K562 (cell line): ENCODE measurements around the gene ARHGAP4. TPM values are rescaled to one million over a fixed set of nuclear protein-coding genes. Genes with fewer than 3 reads are reported as not detected.

Source experiments
- ARID1B ChIP-seq: fragments of 450-650 bp; IDR thresholded peaks from 2 replicates; pipeline ENCODE4 v1.6.1; 2016; ENCODE audit warnings: antibody characterized with exemption, mild to moderate bottlenecking, inconsistent platforms
- CXXC5 ChIP-seq: fragments of 250-450 bp; sonication (Bioruptor Pico); IDR thresholded peaks from 2 replicates; pipeline ENCODE4 v1.8.0; 2022; ENCODE audit warnings: inconsistent platforms, mild to moderate bottlenecking, moderate library complexity
- FOS ChIP-seq: IDR thresholded peaks from 3 replicates; pipeline ENCODE4 v1.6.1; 2011; ENCODE audit not compliant: insufficient read length; ENCODE audit errors: extremely low read depth
- FOXA1 ChIP-seq: fragments of 450-650 bp; IDR thresholded peaks from 2 replicates; pipeline ENCODE4 v1.6.1; 2016; ENCODE audit warnings: mild to moderate bottlenecking, borderline replicate concordance
- FUS ChIP-seq: fragments of 200-400 bp; formaldehyde crosslinking; optimal IDR thresholded peaks from 2 replicates; pipeline ENCODE3; 2017; ENCODE audit warnings: low read depth, low read length
- GTF2A2 ChIP-seq: IDR thresholded peaks from 2 replicates; pipeline ENCODE4 v1.6.1; 2016; ENCODE audit warnings: mild to moderate bottlenecking, missing genetic modification characterization, missing compliant biosample characterization
- KAT2B ChIP-seq: IDR thresholded peaks from one replicate; pipeline ENCODE4 v1.6.1; 2012; ENCODE audit warnings: low read depth, mild to moderate bottlenecking, control low read depth, inconsistent platforms, low read length, moderate library complexity
- KLF10 ChIP-seq: fragments of 250-450 bp; sonication (Bioruptor Pico); IDR thresholded peaks from 2 replicates; pipeline ENCODE4 v1.6.1; 2021; ENCODE audit warnings: matching md5 sums
- L3MBTL2 ChIP-seq: fragments of 450-650 bp; IDR thresholded peaks from 2 replicates; pipeline ENCODE4 v1.6.1; 2016; ENCODE audit warnings: mild to moderate bottlenecking, moderate library complexity
- MAZ ChIP-seq, 2 experiments: fragments of 450-650 bp in 1 of 2; sonication (generic) in 1 of 2; formaldehyde crosslinking; IDR thresholded peaks in 1 of 2; conservative IDR thresholded peaks in 1 of 2; 2 replicates each; pipeline versions ENCODE4 v1.4.0 to v1.5.0; 2020; ENCODE audit warnings: mild to moderate bottlenecking in 1 of 2, missing genetic modification reagents in 1 of 2
- PRPF4 ChIP-seq: fragments of 200-400 bp; formaldehyde crosslinking; IDR thresholded peaks from one replicate; pipeline ENCODE4 v1.6.1; 2017; ENCODE audit warnings: low read length, low read depth, mild to moderate bottlenecking; ENCODE audit not compliant: insufficient read depth, poor library complexity, severe bottlenecking
- RFX5 ChIP-seq: IDR thresholded peaks from 2 replicates; pipeline ENCODE4 v1.6.1; 2011; ENCODE audit warnings: low read depth, mild to moderate bottlenecking, improper control_type of control experiment, low read length
- SAP30 ChIP-seq: fragments of 200-600 bp; sonication (generic); IDR thresholded peaks from 2 replicates; pipeline ENCODE4 v1.6.1; 2012; ENCODE audit warnings: borderline replicate concordance, low read depth, mild to moderate bottlenecking, moderate library complexity, low read length, control low read depth, inconsistent platforms; ENCODE audit not compliant: insufficient read depth, poor library complexity, severe bottlenecking
- SIRT6 ChIP-seq: IDR thresholded peaks from one replicate; pipeline ENCODE4 v1.6.1; 2012; ENCODE audit warnings: low read depth, mild to moderate bottlenecking, control low read depth, inconsistent platforms, low read length, moderate library complexity
- SP2 ChIP-seq: IDR thresholded peaks from 2 replicates; pipeline ENCODE4 v1.6.1; 2011; ENCODE audit warnings: mild to moderate bottlenecking, low read depth, low read length, moderate library complexity; ENCODE audit not compliant: poor library complexity, severe bottlenecking; ENCODE audit errors: extremely low read depth
- SRSF9 ChIP-seq: fragments of 200-400 bp; formaldehyde crosslinking; IDR thresholded peaks from 2 replicates; pipeline ENCODE4 v1.6.1; 2017; ENCODE audit warnings: low read depth, low read length, borderline replicate concordance
- ZBTB17 ChIP-seq: fragments of 450-650 bp; formaldehyde crosslinking; IDR thresholded peaks from 2 replicates; pipeline ENCODE4 v1.4.0; 2020; ENCODE audit warnings: mild to moderate bottlenecking
- ZNF24 ChIP-seq: fragments of 450-650 bp; IDR thresholded peaks from 2 replicates; pipeline ENCODE4 v1.6.1; 2016
- ZNF3 ChIP-seq: fragments of 250-450 bp; sonication (Bioruptor Pico); IDR thresholded peaks from 2 replicates; pipeline ENCODE4 v1.5.0; 2021; ENCODE audit warnings: mild to moderate bottlenecking, moderate library complexity
- polyA plus RNA-seq, 8 experiments: library from polyadenylated mRNA; depleted of rRNA in 4 of 8; stranded (reverse) in 5 of 8; unstranded in 3 of 8; fragments of >200 nt; fragmentation: Nextera tagmentation in 2 of 8; fragmentation: Illumina TruSeq in 1 of 8; extraction: Ambion mirVana in 2 of 8; extraction: Trizol in 1 of 8; gene quantifications; 2 replicates each; pipeline versions ENCODE4 v1.2.1 to v1.2.3, GENCODE V29; 2011 to 2014; ENCODE audit warnings: inconsistent platforms in 1 of 8, missing spikeins in 1 of 8
- total RNA-seq, 7 experiments: library from RNA; depleted of rRNA in 6 of 7; stranded (reverse); fragments of >200 nt in 6 of 7; fragmentation: Illumina TruSeq in 2 of 7; extraction: Trizol in 2 of 7; gene quantifications; 2 replicates each; pipeline versions ENCODE4 v1.2.1 to v1.2.3, GENCODE V29; 2011 to 2021; ENCODE audit warnings: low replicate concordance in 1 of 7
- TF ChIP-seq, protein P1 (sequence below): fragments of 450-650 bp; formaldehyde crosslinking; IDR thresholded peaks from 2 replicates; pipeline ENCODE4 v1.4.0; 2020; ENCODE audit warnings: mild to moderate bottlenecking, moderate library complexity
- TF ChIP-seq, protein P2 (sequence below): fragments of 250-450 bp; sonication (Bioruptor Pico); IDR thresholded peaks from 2 replicates; pipeline ENCODE4 v1.5.0; 2020; ENCODE audit warnings: mild to moderate bottlenecking, borderline replicate concordance
- TF ChIP-seq, protein P3 (sequence below): fragments of 250-450 bp; sonication (Bioruptor Pico); IDR thresholded peaks from 2 replicates; pipeline ENCODE4 v1.4.0; 2020

Gene ARHGAP4
- total and polyA plus RNA-seq, 9 of the 15 experiments (the other 6 are each of a cell fraction or from before 2014, with no cell fraction given) = 0.30 to 81.8 (median 13.5) TPM

DNA sequence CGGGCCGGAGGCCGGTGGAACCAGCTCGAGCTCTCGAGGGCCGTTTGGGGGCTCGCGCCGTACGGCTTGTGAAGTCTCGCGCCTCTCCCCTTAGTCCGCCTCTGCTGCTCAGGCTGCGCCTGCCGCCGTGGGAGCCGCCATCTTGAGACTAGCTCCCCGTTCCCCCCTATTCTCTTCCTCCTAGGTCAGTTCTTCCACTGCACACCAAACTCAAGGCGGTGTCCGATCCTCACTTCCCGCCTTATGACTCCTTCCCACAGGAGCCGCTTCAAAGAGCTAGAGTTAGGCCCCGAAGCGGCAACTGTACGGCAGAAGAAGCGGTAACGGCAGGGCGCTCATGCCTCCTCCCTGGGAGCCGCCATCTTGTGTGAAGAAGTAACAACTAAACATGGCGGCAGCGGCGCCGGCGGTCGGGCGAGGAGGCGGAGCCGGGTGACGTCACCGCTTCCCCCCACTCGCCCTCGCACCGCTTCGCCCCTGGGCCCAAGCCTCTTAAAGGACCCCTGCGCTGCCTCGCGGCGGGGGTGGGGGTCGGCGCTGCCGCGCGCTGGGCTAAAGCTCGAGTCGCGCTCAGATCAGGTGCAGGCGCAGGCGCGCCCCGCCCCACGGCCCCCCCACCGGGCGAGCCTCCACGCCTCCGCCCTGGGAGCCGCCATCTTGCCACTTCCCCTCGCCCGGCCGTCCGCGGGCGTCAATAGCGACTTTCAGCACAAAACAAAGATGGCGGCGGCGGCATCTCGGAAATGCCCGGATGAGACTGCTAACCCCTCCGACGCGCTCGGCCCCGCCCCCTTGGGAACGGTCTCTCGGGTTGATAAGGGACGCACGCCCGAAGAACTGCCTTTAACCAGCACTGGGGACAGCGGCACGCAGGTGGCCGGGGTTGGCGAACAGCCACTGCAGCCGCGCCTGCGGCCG lies 45.6 kb upstream of the ARHGAP4 start, which contains the start of gene HCFC1 (continued):
- peak; percentile 83 for TF ChIP-seq SAP30
- TF ChIP-seq, protein P1, sequence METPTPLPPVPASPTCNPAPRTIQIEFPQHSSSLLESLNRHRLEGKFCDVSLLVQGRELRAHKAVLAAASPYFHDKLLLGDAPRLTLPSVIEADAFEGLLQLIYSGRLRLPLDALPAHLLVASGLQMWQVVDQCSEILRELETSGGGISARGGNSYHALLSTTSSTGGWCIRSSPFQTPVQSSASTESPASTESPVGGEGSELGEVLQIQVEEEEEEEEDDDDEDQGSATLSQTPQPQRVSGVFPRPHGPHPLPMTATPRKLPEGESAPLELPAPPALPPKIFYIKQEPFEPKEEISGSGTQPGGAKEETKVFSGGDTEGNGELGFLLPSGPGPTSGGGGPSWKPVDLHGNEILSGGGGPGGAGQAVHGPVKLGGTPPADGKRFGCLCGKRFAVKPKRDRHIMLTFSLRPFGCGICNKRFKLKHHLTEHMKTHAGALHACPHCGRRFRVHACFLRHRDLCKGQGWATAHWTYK (CRISPR knock-in tag) = peak; percentile 92
- TF ChIP-seq RFX5 = no peak
- TF ChIP-seq SP2 = peak; percentile 9
- no peak for TF ChIP-seq FUS
- TF ChIP-seq FOXA1 = no peak
- no peak for TF ChIP-seq KAT2B
- TF ChIP-seq ZNF24 = no peak
- no peak for TF ChIP-seq KLF10 (CRISPR knock-in tag)
- TF ChIP-seq, protein P2, sequence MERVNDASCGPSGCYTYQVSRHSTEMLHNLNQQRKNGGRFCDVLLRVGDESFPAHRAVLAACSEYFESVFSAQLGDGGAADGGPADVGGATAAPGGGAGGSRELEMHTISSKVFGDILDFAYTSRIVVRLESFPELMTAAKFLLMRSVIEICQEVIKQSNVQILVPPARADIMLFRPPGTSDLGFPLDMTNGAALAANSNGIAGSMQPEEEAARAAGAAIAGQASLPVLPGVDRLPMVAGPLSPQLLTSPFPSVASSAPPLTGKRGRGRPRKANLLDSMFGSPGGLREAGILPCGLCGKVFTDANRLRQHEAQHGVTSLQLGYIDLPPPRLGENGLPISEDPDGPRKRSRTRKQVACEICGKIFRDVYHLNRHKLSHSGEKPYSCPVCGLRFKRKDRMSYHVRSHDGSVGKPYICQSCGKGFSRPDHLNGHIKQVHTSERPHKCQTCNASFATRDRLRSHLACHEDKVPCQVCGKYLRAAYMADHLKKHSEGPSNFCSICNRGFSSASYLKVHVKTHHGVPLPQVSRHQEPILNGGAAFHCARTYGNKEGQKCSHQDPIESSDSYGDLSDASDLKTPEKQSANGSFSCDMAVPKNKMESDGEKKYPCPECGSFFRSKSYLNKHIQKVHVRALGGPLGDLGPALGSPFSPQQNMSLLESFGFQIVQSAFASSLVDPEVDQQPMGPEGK (CRISPR knock-in tag) = no peak
- TF ChIP-seq GTF2A2 (tag) = peak; percentile 50; the same call in 1 of the 2 replicates
- TF ChIP-seq, protein P3, sequence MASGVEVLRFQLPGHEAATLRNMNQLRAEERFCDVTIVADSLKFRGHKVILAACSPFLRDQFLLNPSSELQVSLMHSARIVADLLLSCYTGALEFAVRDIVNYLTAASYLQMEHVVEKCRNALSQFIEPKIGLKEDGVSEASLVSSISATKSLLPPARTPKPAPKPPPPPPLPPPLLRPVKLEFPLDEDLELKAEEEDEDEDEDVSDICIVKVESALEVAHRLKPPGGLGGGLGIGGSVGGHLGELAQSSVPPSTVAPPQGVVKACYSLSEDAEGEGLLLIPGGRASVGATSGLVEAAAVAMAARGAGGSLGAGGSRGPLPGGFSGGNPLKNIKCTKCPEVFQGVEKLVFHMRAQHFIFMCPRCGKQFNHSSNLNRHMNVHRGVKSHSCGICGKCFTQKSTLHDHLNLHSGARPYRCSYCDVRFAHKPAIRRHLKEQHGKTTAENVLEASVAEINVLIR (CRISPR knock-in tag) = peak; percentile 77
- TF ChIP-seq SRSF9 = no peak
- TF ChIP-seq CXXC5 (CRISPR knock-in tag) = peak; percentile 90
- no peak for TF ChIP-seq ARID1B
- peak; percentile 76; the same call in 1 of the 2 replicates for TF ChIP-seq L3MBTL2
- peak; percentile 81 to 86 for TF ChIP-seq MAZ (CRISPR knock-in tag; conservative IDR thresholded peaks at IDR 0.05 in 1 of 2, IDR thresholded peaks at IDR 0.05 in 1 of 2)
- no peak for TF ChIP-seq ZBTB17
- TF ChIP-seq SIRT6 = no peak
- TF ChIP-seq ZNF3 (CRISPR knock-in tag) = no peak
- TF ChIP-seq FOS = no peak
- no peak for TF ChIP-seq PRPF4
